K562 (cell line): ENCODE results near the gene SOX6. TPM values are rescaled to one million over a fixed set of nuclear protein-coding genes. Genes with fewer than 3 reads are reported as not detected.

Experiments
- BACH1 ChIP-seq: fragments of 200-800 bp; sonication (Bioruptor generic); IDR thresholded peaks from 2 replicates; pipeline ENCODE4 v1.6.1; 2016; ENCODE audit warnings: missing genetic modification characterization, missing compliant biosample characterization
- BRD4 ChIP-seq: fragments of 200-600 bp; sonication (generic); IDR thresholded peaks from 2 replicates; pipeline ENCODE4 v1.6.1; 2017; ENCODE audit warnings: inconsistent platforms
- MAFK ChIP-seq: IDR thresholded peaks from 2 replicates; pipeline ENCODE4 v1.6.1; 2011; ENCODE audit warnings: low read length, improper control_type of control experiment
- MEIS2 ChIP-seq: fragments of 450-650 bp; IDR thresholded peaks from 2 replicates; pipeline ENCODE4 v1.6.1; 2014; ENCODE audit warnings: mild to moderate bottlenecking; ENCODE audit not compliant: partially characterized antibody
- polyA plus RNA-seq, 8 experiments: library from polyadenylated mRNA; depleted of rRNA in 4 of 8; stranded (reverse) in 5 of 8; unstranded in 3 of 8; fragments of >200 nt; fragmentation: Nextera tagmentation in 2 of 8; fragmentation: Illumina TruSeq in 1 of 8; extraction: Ambion mirVana in 2 of 8; extraction: Trizol in 1 of 8; gene quantifications; 2 replicates each; pipeline versions ENCODE4 v1.2.1 to v1.2.3, GENCODE V29; 2011 to 2014; ENCODE audit warnings: inconsistent platforms in 1 of 8, missing spikeins in 1 of 8
- total RNA-seq, 7 experiments: library from RNA; depleted of rRNA in 6 of 7; stranded (reverse); fragments of >200 nt in 6 of 7; fragmentation: Illumina TruSeq in 2 of 7; extraction: Trizol in 2 of 7; gene quantifications; 2 replicates each; pipeline versions ENCODE4 v1.2.1 to v1.2.3, GENCODE V29; 2011 to 2021; ENCODE audit warnings: low replicate concordance in 1 of 7
- TF ChIP-seq, protein P1 (sequence below), 2 experiments: fragments of 450-650 bp; conservative IDR thresholded peaks; 2 replicates each; pipeline ENCODE4 v1.6.1; 2017; ENCODE audit warnings: mild to moderate bottlenecking in 2 of 2, moderate library complexity in 2 of 2
- TF ChIP-seq, protein P2 (sequence below): fragments of 450-650 bp; IDR thresholded peaks from 2 replicates; pipeline ENCODE4 v1.6.1; 2018; ENCODE audit not compliant: partially characterized antibody
- TF ChIP-seq, protein P3 (sequence below): fragments of 250-450 bp; sonication (Bioruptor Pico); IDR thresholded peaks from 2 replicates; pipeline ENCODE4 v1.5.0; 2022; ENCODE audit warnings: mild to moderate bottlenecking

SOX6 gene
- total and polyA plus RNA-seq, 9 of the 15 experiments (the other 6 are each of a cell fraction or from before 2014, with no cell fraction given): 0.89 to 8.7 (median 5.7) TPM

DNA sequence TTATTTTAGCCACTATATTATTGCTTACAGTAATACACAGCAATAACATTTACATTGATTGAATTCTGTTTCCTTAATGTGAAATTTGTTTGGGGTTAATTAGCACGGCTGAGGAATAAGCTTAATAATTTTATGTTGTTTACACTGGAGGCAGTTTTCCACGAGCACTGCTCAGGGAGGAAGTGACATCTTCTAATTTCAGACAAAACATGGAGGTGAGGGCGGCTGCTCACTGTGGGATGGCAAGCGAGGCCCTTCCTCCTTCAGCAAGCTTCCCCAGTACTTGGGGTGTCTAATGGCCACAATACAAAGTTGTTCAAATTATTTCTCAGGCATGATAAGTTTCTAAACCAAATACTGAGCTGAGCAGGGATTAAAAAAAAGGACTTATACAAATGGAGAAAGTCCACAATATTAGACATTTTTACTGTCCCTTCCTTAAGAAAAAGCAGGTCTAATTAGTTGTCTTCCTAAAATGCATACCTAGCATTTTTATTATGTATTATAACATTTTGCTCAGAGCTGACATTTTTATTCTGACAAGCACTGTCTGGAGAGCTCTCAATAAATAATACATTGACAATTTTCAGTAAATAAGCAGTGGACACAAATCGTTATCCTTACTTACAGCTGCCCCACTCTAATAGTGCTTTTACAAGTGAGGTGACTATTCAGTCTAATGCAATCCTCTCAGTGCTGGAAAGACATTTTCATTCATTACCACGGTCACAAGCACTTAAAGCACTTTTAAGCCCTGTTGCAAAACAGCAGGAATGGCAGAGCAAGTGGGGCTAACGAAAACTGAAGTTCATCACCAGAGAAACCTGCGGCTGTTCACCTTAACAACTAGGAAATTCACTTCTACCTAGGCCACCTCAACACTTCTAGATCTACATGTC, 56.2 kb downstream of the SOX6 start (continued):
- TF ChIP-seq, protein P1, sequence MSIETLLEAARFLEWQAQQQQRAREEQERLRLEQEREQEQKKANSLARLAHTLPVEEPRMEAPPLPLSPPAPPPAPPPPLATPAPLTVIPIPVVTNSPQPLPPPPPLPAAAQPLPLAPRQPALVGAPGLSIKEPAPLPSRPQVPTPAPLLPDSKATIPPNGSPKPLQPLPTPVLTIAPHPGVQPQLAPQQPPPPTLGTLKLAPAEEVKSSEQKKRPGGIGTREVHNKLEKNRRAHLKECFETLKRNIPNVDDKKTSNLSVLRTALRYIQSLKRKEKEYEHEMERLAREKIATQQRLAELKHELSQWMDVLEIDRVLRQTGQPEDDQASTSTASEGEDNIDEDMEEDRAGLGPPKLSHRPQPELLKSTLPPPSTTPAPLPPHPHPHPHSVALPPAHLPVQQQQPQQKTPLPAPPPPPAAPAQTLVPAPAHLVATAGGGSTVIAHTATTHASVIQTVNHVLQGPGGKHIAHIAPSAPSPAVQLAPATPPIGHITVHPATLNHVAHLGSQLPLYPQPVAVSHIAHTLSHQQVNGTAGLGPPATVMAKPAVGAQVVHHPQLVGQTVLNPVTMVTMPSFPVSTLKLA (conservative IDR thresholded peaks at IDR 0.05): peak in 1 of 2 experiments; percentile 54; a peak in 2 of 4 replicates
- TF ChIP-seq MEIS2 (no peak), MAFK (peak; percentile 50), BRD4 (no peak), BACH1 (tag) (no peak)
- TF ChIP-seq, protein P2, sequence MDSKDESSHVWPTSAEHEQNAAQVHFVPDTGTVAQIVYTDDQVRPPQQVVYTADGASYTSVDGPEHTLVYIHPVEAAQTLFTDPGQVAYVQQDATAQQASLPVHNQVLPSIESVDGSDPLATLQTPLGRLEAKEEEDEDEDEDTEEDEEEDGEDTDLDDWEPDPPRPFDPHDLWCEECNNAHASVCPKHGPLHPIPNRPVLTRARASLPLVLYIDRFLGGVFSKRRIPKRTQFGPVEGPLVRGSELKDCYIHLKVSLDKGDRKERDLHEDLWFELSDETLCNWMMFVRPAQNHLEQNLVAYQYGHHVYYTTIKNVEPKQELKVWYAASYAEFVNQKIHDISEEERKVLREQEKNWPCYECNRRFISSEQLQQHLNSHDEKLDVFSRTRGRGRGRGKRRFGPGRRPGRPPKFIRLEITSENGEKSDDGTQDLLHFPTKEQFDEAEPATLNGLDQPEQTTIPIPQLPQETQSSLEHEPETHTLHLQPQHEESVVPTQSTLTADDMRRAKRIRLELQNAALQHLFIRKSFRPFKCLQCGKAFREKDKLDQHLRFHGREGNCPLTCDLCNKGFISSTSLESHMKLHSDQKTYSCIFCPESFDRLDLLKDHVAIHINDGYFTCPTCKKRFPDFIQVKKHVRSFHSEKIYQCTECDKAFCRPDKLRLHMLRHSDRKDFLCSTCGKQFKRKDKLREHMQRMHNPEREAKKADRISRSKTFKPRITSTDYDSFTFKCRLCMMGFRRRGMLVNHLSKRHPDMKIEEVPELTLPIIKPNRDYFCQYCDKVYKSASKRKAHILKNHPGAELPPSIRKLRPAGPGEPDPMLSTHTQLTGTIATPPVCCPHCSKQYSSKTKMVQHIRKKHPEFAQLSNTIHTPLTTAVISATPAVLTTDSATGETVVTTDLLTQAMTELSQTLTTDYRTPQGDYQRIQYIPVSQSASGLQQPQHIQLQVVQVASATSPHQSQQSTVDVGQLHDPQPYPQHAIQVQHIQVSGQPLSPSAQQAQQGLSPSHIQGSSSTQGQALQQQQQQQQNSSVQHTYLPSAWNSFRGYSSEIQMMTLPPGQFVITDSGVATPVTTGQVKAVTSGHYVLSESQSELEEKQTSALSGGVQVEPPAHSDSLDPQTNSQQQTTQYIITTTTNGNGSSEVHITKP: no peak
- TF ChIP-seq, protein P3, sequence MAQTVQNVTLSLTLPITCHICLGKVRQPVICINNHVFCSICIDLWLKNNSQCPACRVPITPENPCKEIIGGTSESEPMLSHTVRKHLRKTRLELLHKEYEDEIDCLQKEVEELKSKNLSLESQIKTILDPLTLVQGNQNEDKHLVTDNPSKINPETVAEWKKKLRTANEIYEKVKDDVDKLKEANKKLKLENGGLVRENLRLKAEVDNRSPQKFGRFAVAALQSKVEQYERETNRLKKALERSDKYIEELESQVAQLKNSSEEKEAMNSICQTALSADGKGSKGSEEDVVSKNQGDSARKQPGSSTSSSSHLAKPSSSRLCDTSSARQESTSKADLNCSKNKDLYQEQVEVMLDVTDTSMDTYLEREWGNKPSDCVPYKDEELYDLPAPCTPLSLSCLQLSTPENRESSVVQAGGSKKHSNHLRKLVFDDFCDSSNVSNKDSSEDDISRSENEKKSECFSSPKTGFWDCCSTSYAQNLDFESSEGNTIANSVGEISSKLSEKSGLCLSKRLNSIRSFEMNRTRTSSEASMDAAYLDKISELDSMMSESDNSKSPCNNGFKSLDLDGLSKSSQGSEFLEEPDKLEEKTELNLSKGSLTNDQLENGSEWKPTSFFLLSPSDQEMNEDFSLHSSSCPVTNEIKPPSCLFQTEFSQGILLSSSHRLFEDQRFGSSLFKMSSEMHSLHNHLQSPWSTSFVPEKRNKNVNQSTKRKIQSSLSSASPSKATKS (CRISPR knock-in tag): no peak
